ENCODE measurements around the gene IQCH. TPM values are rescaled to one million over a fixed set of nuclear protein-coding genes. Genes with fewer than 3 reads are reported as not detected.
A peak's percentile ranks its signal among the peaks of the same experiment; 100 is the strongest.

The IQCH gene
- total RNA-seq, 1 experiment from 2014 or later: 4.5 TPM

- no peak for DNase-seq (ENCODE audit: low read depth in 1 of 2, low spot score in 2 of 2)
- Histone ChIP-seq H3K27ac (no peak overlapping the region), H3K27me3 (replicated peaks) (peaks cover 20% of the 10 kb centered on the region), H3K9me3 (replicated peaks) (no peaks in the 10 kb centered on the region), H3K36me3 (no peaks in the 10 kb centered on the region), H3K4me1 (replicated peaks) (no peaks in the 10 kb centered on the region), H3K4me3 (no peak overlapping the region)
Measured at GRCh38 chr15:67385971-67386370, 131.4 kb downstream of the IQCH start.

- no peaks in the 10 kb centered on the region for H3K4me1 ChIP-seq (replicated peaks)
- no peak for DNase-seq (ENCODE audit: low read depth in 1 of 2, low spot score in 2 of 2)
- H3K9me3 ChIP-seq (replicated peaks): no peaks in the 10 kb centered on the region
- H3K27me3 ChIP-seq (replicated peaks): peaks cover 20% of the 10 kb centered on the region
- H3K27ac ChIP-seq: no peak overlapping the region
- no peak overlapping the region for H3K4me3 ChIP-seq
- no peaks in the 10 kb centered on the region for H3K36me3 ChIP-seq
Measured at GRCh38 chr15:67386947-67387346, 132.4 kb downstream of the IQCH start.

GRCh38 chr15:67389975-67390374 is 135.4 kb downstream of the IQCH start:
- H3K9me3 ChIP-seq (replicated peaks): no peaks in the 10 kb centered on the region

GRCh38 chr15:67394873-67395639 is 140.5 kb downstream of the IQCH start:
- no peak for DNase-seq (ENCODE audit: low read depth in 1 of 2, low spot score in 2 of 2)
- no peaks in the 10 kb centered on the region for H3K36me3 ChIP-seq
- H3K4me3 ChIP-seq: no peak overlapping the region
- H3K9me3 ChIP-seq (replicated peaks): no peaks in the 10 kb centered on the region
- no peak overlapping the region for H3K27ac ChIP-seq
- H3K27me3 ChIP-seq (replicated peaks): no peaks in the 10 kb centered on the region
- H3K4me1 ChIP-seq (replicated peaks): no peaks in the 10 kb centered on the region

More at GRCh38 chr15:67389975-67390374, 135.4 kb downstream of the IQCH start:
- Histone ChIP-seq H3K4me1 (replicated peaks) (no peaks in the 10 kb centered on the region), H3K27ac (no peak overlapping the region), H3K4me3 (no peak overlapping the region), H3K27me3 (replicated peaks) (peaks cover 12% of the 10 kb centered on the region), H3K36me3 (no peaks in the 10 kb centered on the region)
- DNase-seq (ENCODE audit: low read depth in 1 of 2, low spot score in 2 of 2): no peak

GRCh38 chr15:67396114-67396513 is 141.5 kb downstream of the IQCH start:
- Histone ChIP-seq H3K27me3 (replicated peaks) (no peaks in the 10 kb centered on the region), H3K4me3 (no peak overlapping the region), H3K4me1 (replicated peaks) (no peaks in the 10 kb centered on the region), H3K27ac (no peak overlapping the region), H3K36me3 (no peaks in the 10 kb centered on the region), H3K9me3 (replicated peaks) (no peaks in the 10 kb centered on the region)
- no peak for DNase-seq (ENCODE audit: low read depth in 1 of 2, low spot score in 2 of 2)

GRCh38 chr15:67397139-67397538 is 142.6 kb downstream of the IQCH start:
- Histone ChIP-seq H3K36me3 (no peaks in the 10 kb centered on the region), H3K27me3 (replicated peaks) (no peaks in the 10 kb centered on the region), H3K27ac (no peak overlapping the region), H3K4me1 (replicated peaks) (no peaks in the 10 kb centered on the region), H3K4me3 (no peak overlapping the region), H3K9me3 (replicated peaks) (no peaks in the 10 kb centered on the region)
- DNase-seq (ENCODE audit: low read depth in 1 of 2, low spot score in 2 of 2): no peak

- Histone ChIP-seq H3K27ac (no peak overlapping the region), H3K4me1 (replicated peaks) (no peaks in the 10 kb centered on the region), H3K27me3 (replicated peaks) (no peaks in the 10 kb centered on the region), H3K9me3 (replicated peaks) (no peaks in the 10 kb centered on the region), H3K4me3 (no peak overlapping the region), H3K36me3 (no peaks in the 10 kb centered on the region)
- DNase-seq (ENCODE audit: low read depth in 1 of 2, low spot score in 2 of 2): no peak
Measured at GRCh38 chr15:67399925-67400324, 145.3 kb downstream of the IQCH start.

- H3K4me1 ChIP-seq (replicated peaks): 0 out of 2 replicates have a peak, but pooled peaks cover 7% of the 10 kb centered on the region
- no peak for DNase-seq (ENCODE audit: low read depth in 1 of 2, low spot score in 2 of 2)
- H3K4me3 ChIP-seq: no peak overlapping the region
- no peaks in the 10 kb centered on the region for H3K9me3 ChIP-seq (replicated peaks)
- H3K36me3 ChIP-seq: no peaks in the 10 kb centered on the region
- no peaks in the 10 kb centered on the region for H3K27me3 ChIP-seq (replicated peaks)
- H3K27ac ChIP-seq: no peak overlapping the region
Measured at GRCh38 chr15:67400890-67401289, 146.3 kb downstream of the IQCH start.

- no peak for DNase-seq (ENCODE audit: low read depth in 1 of 2, low spot score in 2 of 2)
- Histone ChIP-seq H3K9me3 (replicated peaks) (no peaks in the 10 kb centered on the region), H3K4me3 (no peak overlapping the region), H3K27me3 (replicated peaks) (no peaks in the 10 kb centered on the region), H3K4me1 (replicated peaks) (0 out of 2 replicates have a peak, but pooled peaks cover 7% of the 10 kb centered on the region), H3K36me3 (no peaks in the 10 kb centered on the region), H3K27ac (no peak overlapping the region)
Measured at GRCh38 chr15:67401336-67401735, 146.8 kb downstream of the IQCH start.

GRCh38 chr15:67403428-67404154 is 149.0 kb downstream of the IQCH start:
- no peaks in the 10 kb centered on the region for H3K27me3 ChIP-seq (replicated peaks)
- H3K36me3 ChIP-seq: no peaks in the 10 kb centered on the region
- no peak overlapping the region for H3K4me3 ChIP-seq
- 0 out of 2 replicates have a peak, but pooled peaks cover 7% of the 10 kb centered on the region for H3K4me1 ChIP-seq (replicated peaks)
- DNase-seq (ENCODE audit: low read depth in 1 of 2, low spot score in 2 of 2): no peak
- H3K27ac ChIP-seq: no peak overlapping the region
- no peaks in the 10 kb centered on the region for H3K9me3 ChIP-seq (replicated peaks)

GRCh38 chr15:67405208-67406191 is 150.9 kb downstream of the IQCH start:
- peaks cover 14% of the 10 kb centered on the region for H3K4me1 ChIP-seq (replicated peaks)
- H3K27ac ChIP-seq: no peak overlapping the region
- no peaks in the 10 kb centered on the region for H3K36me3 ChIP-seq
- no peak overlapping the region for H3K4me3 ChIP-seq
- DNase-seq (ENCODE audit: low read depth in 1 of 2, low spot score in 2 of 2): peak in 1 of 2 experiments; percentile 18
- H3K9me3 ChIP-seq (replicated peaks): no peaks in the 10 kb centered on the region
- H3K27me3 ChIP-seq (replicated peaks): no peaks in the 10 kb centered on the region

- no peak overlapping the region for H3K4me3 ChIP-seq
- DNase-seq (ENCODE audit: low read depth in 1 of 2, low spot score in 2 of 2): no peak
Measured at GRCh38 chr15:67406257-67406861, 151.8 kb downstream of the IQCH start.

GRCh38 chr15:67407786-67408185 is 153.2 kb downstream of the IQCH start:
- no peak overlapping the region for H3K27ac ChIP-seq
- H3K4me3 ChIP-seq: no peak overlapping the region
- no peak for DNase-seq (ENCODE audit: low read depth in 1 of 2, low spot score in 2 of 2)
- no peaks in the 10 kb centered on the region for H3K27me3 ChIP-seq (replicated peaks)
- H3K4me1 ChIP-seq (replicated peaks): peaks cover 17% of the 10 kb centered on the region
- no peaks in the 10 kb centered on the region for H3K9me3 ChIP-seq (replicated peaks)
- no peaks in the 10 kb centered on the region for H3K36me3 ChIP-seq

More at GRCh38 chr15:67406257-67406861, 151.8 kb downstream of the IQCH start:
- Histone ChIP-seq H3K27me3 (replicated peaks) (no peaks in the 10 kb centered on the region), H3K9me3 (replicated peaks) (no peaks in the 10 kb centered on the region), H3K4me1 (replicated peaks) (peaks cover 14% of the 10 kb centered on the region), H3K36me3 (no peaks in the 10 kb centered on the region), H3K27ac (no peak overlapping the region)
